GM12873 (cell line): Measurements from ENCODE around the gene RPA1.

Experiments
- TF ChIP-seq, protein P1 (sequence below): IDR thresholded peaks from 2 replicates; pipeline ENCODE4 v1.5.1; 2012; ENCODE audit warnings: low read depth, mild to moderate bottlenecking, moderate library complexity, low read length, control low read depth; ENCODE audit not compliant: insufficient read depth; ENCODE audit errors: missing control alignments

The RPA1 gene

DNA sequence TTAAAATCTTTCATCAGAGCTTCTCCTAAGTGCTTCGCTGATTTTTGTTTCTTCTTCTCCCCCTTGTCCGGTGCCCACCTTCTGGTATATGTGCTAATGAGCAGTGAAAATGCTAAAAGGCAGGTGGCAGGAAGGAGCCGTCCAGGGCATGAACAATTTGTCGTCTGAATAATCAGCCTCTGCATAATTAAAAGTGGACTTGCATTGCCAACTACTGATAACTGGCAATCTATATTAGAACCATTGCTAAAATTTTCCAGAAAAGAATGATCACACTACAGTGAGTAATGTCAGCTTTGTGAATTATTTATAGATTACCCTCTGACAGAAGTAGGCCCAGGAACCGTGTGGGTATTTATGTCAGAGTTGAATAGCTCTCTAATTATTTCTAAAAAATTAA lies 39.9 kb upstream of the RPA1 start:
- TF ChIP-seq, protein P1, sequence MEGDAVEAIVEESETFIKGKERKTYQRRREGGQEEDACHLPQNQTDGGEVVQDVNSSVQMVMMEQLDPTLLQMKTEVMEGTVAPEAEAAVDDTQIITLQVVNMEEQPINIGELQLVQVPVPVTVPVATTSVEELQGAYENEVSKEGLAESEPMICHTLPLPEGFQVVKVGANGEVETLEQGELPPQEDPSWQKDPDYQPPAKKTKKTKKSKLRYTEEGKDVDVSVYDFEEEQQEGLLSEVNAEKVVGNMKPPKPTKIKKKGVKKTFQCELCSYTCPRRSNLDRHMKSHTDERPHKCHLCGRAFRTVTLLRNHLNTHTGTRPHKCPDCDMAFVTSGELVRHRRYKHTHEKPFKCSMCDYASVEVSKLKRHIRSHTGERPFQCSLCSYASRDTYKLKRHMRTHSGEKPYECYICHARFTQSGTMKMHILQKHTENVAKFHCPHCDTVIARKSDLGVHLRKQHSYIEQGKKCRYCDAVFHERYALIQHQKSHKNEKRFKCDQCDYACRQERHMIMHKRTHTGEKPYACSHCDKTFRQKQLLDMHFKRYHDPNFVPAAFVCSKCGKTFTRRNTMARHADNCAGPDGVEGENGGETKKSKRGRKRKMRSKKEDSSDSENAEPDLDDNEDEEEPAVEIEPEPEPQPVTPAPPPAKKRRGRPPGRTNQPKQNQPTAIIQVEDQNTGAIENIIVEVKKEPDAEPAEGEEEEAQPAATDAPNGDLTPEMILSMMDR, result no peak

DNA sequence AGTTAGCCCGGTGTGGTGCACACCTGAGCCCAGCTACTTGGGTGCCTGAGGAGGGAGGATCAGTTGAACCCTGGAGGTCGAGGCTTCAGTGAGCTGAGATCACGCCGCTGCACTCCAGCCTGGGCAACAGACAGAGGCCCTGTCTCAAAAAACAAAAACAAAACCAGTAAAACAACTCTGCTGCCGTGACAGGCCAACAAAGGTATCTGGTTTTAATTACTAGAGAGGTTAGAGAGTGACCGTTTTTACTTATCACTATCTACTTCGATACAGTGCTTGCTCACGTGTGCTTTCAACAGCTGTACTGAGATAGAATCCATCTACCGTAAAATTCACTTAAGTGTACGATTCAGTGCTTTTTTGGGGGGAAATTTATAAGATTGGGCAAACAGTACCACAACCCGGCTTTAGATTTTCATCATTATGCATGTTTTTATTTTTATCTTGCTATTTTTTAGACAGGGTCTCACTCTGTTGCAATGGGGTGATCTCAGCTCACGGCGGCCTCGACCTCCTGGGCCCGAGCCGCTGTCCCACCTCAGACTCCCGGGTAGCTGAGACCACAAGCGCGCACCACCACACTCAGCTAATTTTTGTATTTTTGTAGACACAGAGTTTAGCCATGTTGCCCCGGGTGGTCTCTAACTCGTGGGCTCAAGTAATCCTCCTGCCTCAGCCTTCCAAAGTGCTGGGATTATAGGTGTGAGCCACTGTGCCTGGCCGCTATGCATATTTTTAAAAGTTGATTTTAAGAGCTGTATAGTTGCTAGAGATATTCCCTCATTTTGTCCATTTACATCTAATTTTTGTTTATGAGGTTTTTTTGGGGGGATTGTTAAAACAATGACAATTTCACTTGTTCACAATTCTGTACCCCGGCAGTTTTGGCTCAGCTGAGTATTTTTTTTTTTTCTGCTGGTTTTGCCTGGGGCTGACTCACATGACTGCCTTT lies 37.0 kb upstream of the RPA1 start:
- TF ChIP-seq, protein P1, result no peak

DNA sequence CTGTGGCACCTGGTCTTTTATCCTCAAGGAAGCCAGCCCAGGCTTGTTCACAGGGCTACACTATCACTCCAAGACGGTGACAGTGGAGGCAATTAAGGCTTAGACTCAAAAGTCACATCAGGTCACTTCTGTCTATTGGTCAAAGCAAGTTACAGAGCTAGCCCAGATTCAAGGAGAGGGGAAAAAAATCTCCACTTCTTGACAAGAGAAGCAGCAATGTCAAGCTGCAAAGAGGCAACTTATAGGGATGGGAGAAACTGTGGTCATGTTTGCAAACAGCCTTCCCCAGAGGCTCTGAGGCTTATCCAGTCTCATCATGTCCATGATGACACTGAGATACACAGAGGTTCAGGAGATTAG lies 36.4 kb upstream of the RPA1 start:
- TF ChIP-seq, protein P1, result no peak

DNA sequence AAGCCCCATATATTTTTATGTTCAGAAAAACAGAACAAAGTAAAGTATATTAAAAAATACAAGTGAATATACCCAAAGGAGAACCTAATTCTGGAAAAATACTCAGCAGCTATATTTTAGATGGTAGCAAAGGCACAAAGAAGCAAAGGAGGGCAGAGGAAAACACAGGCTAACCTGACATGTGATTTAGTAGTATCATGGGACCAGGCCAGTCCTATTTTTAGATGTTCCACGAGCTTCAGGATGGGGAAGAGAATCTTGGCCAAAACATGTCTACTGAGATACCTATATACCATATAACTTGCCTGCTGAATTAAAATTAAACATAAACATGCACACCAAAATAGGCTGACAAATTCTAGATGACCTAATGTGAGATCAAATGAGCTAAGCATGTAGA lies 33.0 kb upstream of the RPA1 start:
- TF ChIP-seq, protein P1, result no peak

DNA sequence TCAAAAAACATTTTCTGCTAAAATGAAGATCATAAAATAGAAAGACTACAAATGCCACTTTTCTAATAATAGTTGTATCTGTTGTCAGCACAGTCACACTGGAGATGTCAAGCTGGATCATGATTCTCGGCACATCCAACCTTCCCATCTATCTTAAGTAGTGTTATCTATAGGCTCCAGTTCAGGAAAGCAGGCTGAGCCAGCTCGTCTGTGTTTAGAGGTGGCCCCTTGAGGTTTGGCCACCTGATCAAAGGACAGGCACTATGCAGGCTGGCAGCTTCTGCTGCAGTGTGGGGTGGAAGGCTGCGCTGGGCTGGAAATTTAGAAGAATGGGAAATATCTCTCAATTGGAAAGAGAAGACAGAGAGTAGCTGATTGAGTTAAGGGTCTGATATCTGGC lies 32.5 kb upstream of the RPA1 start:
- TF ChIP-seq, protein P1, result no peak

DNA sequence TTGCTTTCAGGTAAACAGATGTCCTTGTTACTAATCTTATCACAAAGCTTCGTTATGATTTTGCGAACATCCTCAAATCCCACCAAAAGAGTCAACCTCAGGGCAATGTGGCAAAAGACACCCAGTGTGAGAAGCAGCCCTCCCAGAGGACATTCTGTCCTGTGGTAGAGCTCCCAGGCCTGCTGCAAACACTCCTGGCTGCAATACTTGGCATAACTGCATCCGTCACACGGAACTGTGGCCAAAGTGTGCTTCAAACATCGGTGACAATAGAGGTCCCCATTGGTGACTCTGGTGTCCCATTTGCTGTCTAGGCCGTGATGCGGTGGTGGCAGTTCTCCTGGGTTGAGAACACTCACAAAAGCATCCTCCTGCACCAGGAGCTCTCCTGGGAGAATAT lies 29.6 kb upstream of the RPA1 start:
- TF ChIP-seq, protein P1, result no peak

DNA sequence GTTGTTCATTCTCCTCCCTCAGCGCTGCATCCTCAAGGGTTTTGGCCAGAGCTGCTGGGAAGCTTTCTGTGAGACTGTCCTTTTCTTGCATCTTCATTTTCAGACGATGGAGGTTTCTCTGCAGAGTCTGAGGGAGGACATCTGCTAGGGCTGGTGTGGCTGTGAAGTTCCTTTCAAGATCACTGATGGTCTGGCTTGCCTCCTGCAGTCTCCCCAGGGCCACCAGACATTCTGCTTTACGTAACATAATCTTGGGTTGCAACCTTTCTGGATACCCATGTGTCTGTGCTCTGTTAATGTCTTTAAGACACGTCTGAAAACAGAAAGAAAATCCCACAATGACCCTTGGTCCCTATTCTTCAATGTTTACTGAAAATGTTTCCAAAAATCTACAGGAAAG lies 29.1 kb upstream of the RPA1 start:
- TF ChIP-seq, protein P1, result no peak
